IPS-NIHi11 (cell line): ENCODE results near the gene ICA1L.
"Not testable (repeated sequence)": the region's sequence is repeated elsewhere in the genome, so short reads cannot be mapped to it uniquely, and the experiment has no call there.

Experiments
- DNase-seq: peaks from one replicate; pipeline ENCODE4 v3.0.0; 2012; ENCODE audit warnings: mixed read lengths, low spot score

The ICA1L gene

DNA sequence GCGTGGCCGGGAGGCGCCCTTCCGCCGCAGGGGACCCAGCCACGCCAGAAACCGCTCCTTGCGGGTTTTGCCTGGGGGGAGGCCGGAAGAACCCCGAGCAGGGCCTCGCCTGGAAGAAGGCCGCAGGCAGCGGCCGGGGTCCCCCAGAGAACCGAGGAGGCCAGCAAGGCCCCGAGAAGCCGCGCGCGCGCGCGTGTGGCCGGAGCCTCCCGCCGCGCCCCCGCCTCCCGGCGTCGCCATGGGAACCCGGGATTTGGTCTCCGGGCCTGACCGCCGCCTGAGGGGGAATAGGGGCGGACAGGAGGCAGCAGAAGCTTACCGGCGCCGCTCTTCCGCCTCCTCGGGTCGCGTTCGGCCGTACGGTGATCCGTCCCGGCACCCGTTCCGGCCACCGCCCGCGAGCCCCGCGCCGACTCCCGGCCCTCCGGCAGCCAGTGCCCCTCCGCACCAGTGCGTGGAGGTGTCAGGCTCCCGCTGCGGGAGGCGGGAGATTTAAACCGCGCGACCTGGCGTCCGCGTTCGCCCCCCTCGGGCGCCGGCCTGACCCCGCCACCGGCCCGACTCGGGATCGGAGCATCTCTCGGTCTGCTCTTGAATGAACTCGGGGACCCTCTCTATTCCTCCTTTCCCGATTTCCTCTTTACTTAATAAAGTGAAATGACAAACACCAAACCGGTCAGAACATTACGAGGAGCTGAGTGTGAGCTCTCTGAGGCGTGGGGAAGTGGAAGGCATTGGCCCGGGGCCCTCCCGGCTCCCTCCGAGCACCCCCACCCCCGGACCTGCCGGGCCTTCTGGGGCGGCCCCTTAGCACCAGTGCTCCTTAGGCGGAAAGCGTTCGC is at the start of gene ICA1L:
Gene ICA1L (minus strand): TSS at position 467 of the 842 bp plus-strand sequence. CDS start 42,757 bp downstream, outside the sequence.
- peak; percentile 81 for DNase-seq

DNA sequence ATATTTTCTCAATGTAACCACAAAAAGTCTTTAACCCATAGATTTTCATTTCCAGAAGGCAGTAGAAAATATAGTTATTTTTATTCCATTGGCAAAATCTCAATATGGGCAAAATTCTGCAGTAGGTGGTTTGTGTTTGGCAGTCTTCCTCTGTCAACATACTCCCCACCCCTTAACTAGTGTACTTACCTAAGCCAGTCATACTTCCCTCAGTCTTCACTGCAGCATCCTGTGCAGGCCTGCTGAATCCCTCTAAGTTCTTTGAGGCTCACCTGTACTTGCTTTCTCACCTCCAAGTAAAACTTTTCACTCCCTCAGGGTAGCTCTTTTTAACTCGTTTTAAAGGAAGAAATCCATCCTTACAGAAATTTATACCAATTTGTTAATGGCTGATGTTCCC is 47.3 kb upstream of the ICA1L start:
- no peak for DNase-seq

DNA sequence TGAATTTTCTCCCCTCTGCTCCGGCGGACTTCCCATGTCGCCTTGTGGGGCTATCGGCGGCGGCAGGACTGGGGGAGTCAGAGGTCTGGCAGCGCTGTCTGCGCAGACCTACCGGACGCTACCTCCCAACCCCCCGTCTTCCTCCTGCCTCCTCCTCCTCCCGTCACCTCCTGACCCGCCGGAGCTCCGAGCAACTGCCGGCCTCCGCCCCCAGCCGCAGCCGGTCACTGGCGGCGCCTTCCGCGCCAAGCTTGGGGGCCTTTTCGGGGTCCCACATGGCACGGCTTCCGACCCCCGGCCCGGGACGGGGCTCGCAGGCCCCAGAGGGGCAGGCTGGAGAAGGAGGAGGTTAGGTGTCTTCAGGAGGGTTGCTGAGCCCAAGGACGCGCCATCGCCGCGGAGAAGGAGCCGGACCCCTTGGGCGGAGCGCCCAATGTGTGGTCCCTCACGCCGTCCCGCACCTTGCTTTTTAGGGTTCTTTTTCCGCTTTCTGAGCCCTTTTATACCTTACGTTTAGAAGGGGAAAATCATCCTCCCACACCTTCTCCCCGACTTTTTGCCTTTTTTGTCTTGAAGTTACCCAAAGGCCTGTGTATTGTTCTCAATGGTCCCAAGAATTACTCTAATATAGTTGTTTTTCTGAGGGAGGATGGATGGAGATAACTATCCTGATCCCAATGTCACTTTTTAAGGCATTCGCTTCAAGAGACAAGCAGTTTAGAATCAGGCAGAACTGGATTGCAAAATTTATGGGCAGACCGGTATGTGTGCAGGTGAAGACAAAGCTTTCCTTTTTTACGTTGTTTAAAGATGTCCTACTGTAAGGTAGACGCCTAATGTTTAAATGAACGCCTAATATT is 41.0 kb upstream of the ICA1L start:
- not testable (repeated sequence) for DNase-seq

DNA sequence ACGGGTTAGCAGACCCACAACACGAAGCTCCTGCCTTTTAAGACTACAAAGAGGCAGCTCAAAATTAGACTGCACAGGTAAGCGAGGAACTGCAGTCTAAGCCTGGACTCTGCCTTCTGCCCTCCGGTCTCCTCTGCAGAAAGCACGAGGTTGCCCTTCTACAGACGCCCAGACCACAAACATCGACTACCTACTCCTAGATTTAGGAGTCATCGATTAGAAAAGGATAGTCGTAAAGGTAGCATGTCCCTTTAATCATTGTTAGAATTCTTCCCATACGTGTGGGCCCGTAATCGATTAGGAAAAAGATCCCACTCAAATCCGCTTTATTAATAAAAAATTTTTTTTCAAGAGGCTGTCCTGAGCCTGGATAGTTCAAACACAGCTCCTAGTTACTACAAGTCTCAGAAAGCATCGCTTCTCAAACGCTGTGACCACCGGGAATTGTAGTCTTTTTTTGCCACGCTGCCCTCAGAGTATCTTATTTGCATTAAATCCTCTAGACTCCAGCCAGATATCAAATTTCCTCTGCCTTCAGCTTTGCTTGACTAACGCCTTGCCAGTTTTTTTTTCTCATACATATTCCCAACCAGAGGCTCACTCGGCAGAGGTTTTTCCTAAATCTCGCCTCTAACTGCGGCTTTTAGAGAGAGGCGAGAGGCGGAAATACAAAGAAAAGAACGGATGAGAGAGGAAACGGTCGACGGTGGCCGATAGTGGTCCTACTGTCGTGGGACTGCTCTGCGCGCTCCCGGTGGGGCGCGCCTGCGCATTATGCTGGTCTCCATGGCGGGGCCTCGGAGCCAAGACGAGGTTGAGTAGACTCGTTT is 40.2 kb upstream of the ICA1L start, which contains the start of the genes CARF and WDR12:
Gene CARF (plus strand): TSS at position 764 of the 830 bp plus-strand sequence. CDS start 29,628 bp downstream, outside the sequence.
Gene WDR12 (minus strand): TSS at position 162 of the 830 bp plus-strand sequence. CDS start 197 bp downstream, outside the sequence.
- DNase-seq, result peak; percentile 93

DNA sequence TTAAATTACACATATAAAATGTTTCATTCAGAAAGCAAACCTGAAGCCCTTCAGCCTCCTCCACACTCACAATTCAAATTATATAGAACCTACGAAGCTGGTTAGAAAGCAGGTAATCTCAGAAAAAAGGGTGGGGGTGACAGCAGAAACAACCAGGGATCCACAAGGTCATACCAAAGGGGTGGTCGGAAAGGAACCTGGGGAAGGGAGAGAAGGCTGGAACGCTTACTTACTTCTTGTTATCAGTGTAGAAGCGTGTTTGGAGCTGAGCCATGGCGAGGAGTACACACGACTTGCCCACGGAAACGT is 39.6 kb upstream of the ICA1L start:
- DNase-seq, result no peak

DNA sequence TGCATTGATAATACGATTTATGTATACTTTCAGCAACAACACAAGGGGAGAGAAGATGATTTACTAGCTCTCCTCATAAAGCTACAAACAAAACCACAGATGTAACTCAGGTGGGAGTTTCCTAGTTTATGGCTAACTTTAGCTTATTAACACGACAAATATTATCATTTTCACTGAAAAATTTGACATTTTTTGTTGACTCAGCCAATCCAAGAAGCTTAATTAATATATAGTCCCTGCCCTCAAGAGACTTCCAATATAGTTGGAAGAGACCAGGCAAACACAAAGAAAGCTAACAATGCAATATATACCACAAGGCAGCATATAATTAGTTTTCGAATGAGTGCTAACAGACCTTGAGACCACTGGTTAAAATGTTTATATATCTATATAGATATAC is 39.1 kb upstream of the ICA1L start:
- DNase-seq, result no peak

DNA sequence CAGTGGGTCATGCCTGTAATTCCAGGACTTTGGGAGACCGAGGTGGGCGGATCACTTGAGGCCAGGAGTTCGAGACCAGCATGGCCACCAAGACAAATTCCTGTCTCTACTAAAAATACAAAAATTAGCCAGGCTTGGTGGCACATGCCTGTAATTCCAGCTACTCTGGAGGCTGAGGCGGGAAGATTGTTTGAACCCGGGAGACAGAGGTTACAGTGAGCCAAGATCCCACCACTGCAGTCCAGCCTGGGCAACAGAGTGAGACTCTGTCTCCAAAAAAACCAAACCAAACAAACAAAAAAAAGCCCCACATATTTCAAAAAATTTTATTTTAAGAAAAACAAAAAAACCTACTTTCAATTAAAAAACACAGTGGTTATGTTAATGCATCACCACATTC is 38.7 kb upstream of the ICA1L start:
- not testable (repeated sequence) for DNase-seq

DNA sequence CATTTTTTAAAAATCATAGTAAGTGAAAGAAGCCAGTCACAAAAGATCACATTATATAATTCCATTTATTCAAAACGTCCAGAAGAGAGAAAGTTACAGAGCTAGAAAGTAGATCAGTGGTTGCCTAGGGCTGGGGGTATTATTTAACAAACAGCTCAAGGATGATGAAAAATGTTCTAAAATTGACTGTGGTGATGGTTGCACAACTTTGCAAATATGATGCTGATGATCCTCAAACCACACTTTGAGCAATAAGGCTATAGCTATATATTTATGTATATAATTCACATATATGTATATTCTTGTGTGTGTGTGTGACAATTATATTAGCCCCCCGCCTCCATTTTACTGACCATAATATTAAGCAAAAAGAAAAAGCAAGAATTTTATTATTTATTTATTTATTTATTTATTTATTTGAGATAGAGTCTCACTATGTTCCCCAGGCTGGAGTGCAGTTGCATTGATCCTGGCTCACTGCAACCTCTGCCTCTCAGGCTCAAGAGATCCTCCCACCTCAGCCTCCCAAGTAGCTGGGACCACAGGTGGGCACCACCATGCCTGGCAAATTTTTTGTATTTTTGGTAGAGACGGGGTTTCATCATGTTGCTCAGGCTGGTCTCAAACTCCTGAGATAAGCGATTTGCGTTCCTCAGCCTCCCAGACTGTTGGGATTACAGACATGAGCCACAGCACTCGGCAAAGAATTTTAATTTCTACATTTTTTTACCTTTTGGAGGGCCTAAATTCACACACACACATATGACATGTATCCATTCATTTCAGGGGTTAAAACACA is 38.0 kb upstream of the ICA1L start:
- no peak for DNase-seq

GRCh38 chr2:202908186-202908585 is 36.6 kb upstream of the ICA1L start:
- no peak for DNase-seq

- not testable (repeated sequence) for DNase-seq
These were observed 33.9 kb upstream of the ICA1L start for GRCh38 chr2:202905507-202905906.

DNA sequence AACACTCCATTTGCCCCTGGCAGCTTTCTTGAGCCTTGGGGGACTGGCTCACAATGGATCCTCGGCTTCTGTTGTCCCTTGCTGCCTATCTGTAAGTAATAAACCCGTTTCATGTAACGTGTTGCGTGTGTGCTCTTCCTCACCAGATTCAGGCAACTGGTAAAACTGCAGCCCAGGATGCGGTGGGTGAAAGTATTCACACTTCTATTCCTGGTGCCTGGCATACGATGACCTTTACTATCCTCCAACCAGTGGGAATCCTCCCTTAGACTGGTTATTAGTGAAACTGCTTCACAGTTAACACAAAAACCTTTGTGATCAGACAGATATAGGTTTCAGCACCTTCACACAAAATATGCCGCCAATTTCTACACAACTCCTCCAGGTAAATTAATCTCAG is 13.6 kb upstream of the ICA1L start:
- peak; percentile 4 for DNase-seq

GRCh38 chr2:202883987-202884675 is 12.6 kb upstream of the ICA1L start:
- peak; percentile 4 for DNase-seq

DNA sequence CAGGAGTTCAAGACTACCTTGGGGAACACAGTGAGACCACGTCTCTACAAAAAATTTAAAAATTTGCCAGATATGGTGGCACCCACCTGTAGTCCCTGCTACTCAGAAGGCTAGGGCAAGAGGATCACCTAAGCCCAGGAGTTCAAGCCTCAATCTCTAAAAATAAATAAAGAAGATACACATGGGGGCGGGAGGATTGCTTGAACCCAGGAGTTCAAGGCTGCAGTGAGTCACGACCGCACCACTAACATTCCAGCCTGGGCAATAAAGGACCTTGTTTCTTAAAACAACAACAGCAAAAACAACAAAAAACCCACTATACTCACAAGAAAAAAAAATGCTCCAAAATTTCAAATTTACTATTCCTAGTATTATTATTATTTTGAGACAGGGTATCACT is 10.0 kb upstream of the ICA1L start:
- no peak for DNase-seq

GRCh38 chr2:202877699-202878098 is 6.1 kb upstream of the ICA1L start:
- DNase-seq, result no peak

DNA sequence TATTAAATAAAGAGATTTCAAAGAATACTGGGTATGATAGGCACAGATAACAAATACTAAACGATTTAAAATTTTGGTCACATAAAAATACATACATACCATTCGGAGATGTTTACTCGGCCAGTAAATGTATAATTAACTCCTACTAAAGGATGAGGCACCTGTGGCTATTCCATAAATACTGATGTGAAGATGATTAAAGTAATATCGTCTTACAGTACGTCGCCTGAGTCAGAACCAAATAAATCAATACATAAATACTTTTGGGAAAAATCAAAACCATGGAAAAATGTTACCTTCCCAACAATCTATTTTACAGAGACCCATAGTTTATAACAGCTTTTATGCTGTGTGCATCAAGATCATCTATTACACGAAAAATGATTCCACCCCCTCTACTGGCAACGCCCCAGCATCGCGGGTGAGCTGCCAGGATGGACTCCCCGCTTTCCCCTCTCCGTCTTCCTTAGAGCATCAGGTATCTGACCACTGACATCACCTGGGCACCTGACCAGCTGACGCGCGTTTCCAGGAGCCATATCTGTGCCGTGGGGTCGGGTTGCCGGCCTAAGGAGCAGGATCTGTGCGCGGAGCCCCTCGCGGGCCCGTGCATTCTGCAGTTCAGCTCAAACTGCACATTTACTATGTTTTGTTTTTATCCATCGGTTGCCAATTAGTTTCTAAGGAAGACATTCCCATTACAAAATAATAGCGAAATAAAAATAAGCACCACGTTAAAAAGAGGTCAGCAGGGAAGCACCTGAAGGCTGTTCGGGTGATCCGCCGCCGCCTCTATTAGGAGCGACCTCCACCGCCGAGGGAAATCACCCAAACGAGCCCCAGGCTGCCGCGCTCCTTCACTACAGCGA is 901 bp downstream of the ICA1L start:
- peak; percentile 85 for DNase-seq

- DNase-seq, result no peak
These were observed 9.6 kb downstream of the ICA1L start for GRCh38 chr2:202861987-202862386.

DNA sequence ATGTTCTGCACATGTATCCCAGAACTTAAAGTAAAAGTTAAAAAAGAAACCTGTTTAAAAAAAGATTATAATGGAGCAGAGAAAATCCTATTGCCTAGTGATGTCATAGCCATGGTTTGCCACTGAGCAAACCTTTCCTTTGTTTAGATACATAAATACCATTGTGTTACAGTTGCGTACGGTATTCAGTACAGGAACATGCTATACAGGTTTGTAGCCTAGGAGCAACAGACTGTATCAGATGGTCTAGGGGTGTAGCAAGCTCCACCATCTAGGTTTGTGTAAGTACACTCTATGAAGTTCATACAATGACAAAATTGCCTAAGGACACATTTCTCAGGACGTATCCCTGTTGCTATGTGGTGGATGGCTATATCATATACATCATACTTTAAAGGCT is 13.0 kb downstream of the ICA1L start:
- no peak for DNase-seq

- not testable (repeated sequence) for DNase-seq
These were observed 22.2 kb downstream of the ICA1L start for GRCh38 chr2:202849343-202849742.

- no peak for DNase-seq
These were observed 22.8 kb downstream of the ICA1L start for GRCh38 chr2:202848813-202849212.
